HAP-1 (cell line): ENCODE data around the gene ITSN1.
A peak's percentile ranks its signal among the peaks of the same experiment; 100 is the strongest.
"Not testable (repeated sequence)": the region's sequence is repeated elsewhere in the genome, so short reads cannot be mapped to it uniquely, and the experiment has no call there.

ENCODE experiments used
- DNase-seq, 2 experiments: peaks; one replicate each; pipeline ENCODE4 v3.0.0-alpha.2; 2016 to 2020; ENCODE audit warnings: low spot score in 2 of 2
- H3K27me3 ChIP-seq: fragments of 250-450 bp; sonication (Bioruptor Pico); 2 replicates; pipeline ENCODE4 v1.5.1; 2020; ENCODE audit warnings: low read depth, mild to moderate bottlenecking, moderate library complexity
- H3K36me3 ChIP-seq: fragments of 250-450 bp; sonication (Bioruptor Pico); replicated peaks from 2 replicates; pipeline ENCODE4 v1.5.1; 2020; ENCODE audit warnings: mild to moderate bottlenecking
- H3K4me1 ChIP-seq: fragments of 250-450 bp; sonication (Bioruptor Pico); 2 replicates; pipeline ENCODE4 v1.5.1; 2020; ENCODE audit warnings: mild to moderate bottlenecking
- H3K4me3 ChIP-seq: fragments of 250-450 bp; sonication (Bioruptor Pico); 2 replicates; pipeline ENCODE4 v1.5.1; 2020; ENCODE audit warnings: mild to moderate bottlenecking, moderate library complexity
- H3K9me3 ChIP-seq: fragments of 250-450 bp; sonication (Bioruptor Pico); 2 replicates; pipeline ENCODE4 v1.5.1; 2020; ENCODE audit warnings: mild to moderate bottlenecking, moderate library complexity
- in situ Hi-C: fragments of 300-500 bp; cut with MboI; formaldehyde crosslinking; loops from 3 replicates; pipeline ENCODE4 v1.14.3; 2020; ENCODE audit warnings: low sequenced_read_pairs, inconsistent platforms, mixed read lengths

Gene ITSN1

GRCh38 chr21:33676666-33677065 is 34.4 kb downstream of the ITSN1 start:
- not testable (repeated sequence) for H3K36me3 ChIP-seq

DNA sequence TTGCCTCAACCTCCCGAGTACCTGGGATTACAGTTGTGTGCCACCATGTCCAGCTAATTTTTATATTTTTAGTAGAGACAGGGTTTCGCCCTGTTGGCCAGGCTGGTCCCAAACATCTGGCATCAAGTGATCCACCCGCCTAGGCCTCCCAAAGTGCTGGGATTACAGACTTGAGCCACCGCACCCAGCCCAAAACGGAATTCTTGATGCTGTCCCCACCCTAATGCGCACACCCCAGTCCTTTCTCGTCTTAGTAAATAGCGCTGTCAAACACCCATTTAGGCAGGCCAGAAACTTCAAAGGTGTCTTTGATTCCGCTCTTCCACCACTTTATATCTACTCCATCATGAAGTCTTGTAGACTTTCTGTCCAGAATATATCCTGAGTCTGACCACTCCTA is 35.1 kb downstream of the ITSN1 start:
- in situ Hi-C loops: no loop called here
- Histone ChIP-seq H3K4me1 (peaks cover 27% of the 10 kb centered on the region), H3K27me3 (no peaks in the 10 kb centered on the region), H3K4me3 (no peak overlapping the region), H3K9me3 (no peaks in the 10 kb centered on the region), H3K36me3 (no peaks in the 10 kb centered on the region)
- DNase-seq: no peak

More at GRCh38 chr21:33676666-33677065, 34.4 kb downstream of the ITSN1 start:
- DNase-seq, H3K4me3 ChIP-seq, in situ Hi-C loops, H3K9me3 ChIP-seq, H3K27me3 ChIP-seq: not testable (repeated sequence)
- peaks cover 25% of the 10 kb centered on the region for H3K4me1 ChIP-seq

DNA sequence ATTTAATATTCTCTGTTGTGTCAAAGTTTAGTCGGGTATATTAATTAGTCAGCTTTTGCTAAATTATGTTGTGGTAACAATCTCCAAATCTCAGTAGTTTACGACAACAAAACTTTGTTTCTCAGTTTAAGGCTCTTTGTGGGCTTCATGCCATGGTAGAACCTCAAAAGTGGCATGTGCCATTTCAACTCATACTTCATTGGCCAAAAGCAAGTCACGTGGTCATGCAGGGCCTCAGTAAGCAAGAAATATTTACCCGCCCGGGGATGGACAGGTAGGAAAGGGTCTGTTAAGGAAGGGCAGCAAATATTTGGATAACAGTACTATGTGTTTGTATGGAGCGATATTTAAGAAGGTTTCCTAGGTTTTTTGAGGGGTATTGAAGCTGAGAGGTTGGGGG is 38.6 kb downstream of the ITSN1 start:
- Histone ChIP-seq H3K4me1 (peaks cover 52% of the 10 kb centered on the region), H3K27me3 (no peaks in the 10 kb centered on the region)
- in situ Hi-C loops: no loop called here

GRCh38 chr21:33682992-33683627 is 40.8 kb downstream of the ITSN1 start:
- Histone ChIP-seq H3K4me3 (no peak overlapping the region), H3K36me3 (no peaks in the 10 kb centered on the region), H3K4me1 (peaks cover 65% of the 10 kb centered on the region), H3K9me3 (no peaks in the 10 kb centered on the region), H3K27me3 (no peaks in the 10 kb centered on the region)
- in situ Hi-C loops: no loop called here
- DNase-seq: no peak

More for the DNA sequence above, 38.6 kb downstream of the ITSN1 start:
- H3K4me3 ChIP-seq: no peak overlapping the region
- H3K36me3 ChIP-seq: no peaks in the 10 kb centered on the region
- H3K9me3 ChIP-seq: no peaks in the 10 kb centered on the region
- DNase-seq: no peak

- no peaks in the 10 kb centered on the region for H3K36me3 ChIP-seq
- H3K27me3 ChIP-seq: no peaks in the 10 kb centered on the region
- H3K9me3 ChIP-seq: no peaks in the 10 kb centered on the region
- in situ Hi-C loops: no loop called here
- peaks cover 58% of the 10 kb centered on the region for H3K4me1 ChIP-seq
- no peak overlapping the region for H3K4me3 ChIP-seq
- DNase-seq: no peak
Observed at GRCh38 chr21:33684068-33684467, 41.8 kb downstream of the ITSN1 start.

DNA sequence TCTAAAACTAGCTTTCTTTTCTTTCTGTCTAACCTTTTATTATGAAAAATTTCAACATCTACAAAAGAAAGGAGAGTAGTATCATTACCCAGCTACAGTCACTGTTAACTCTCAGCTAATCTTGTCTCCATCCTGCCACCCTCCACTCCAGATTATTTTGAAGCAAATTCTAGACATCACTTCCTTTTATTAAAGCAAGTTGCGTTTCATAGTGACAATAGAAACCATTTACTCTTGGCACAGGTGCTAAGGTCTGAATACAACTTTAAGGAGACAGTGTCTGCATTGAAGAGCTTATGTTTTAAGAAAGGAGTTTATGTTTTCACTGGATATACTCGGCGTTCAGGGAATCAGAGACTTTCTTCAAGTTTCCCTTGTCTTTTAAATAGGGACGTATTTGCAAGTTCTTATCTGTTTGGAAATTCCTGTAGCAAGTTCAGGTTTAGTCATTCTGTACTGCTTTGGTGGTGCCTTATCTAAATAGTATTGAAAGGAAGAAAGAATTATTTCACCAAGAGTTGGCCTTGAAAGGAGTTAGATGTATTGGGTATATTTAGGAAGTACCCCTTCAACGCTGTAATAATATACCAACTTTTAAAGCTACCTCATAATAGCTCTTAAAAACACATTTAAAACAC is 42.7 kb downstream of the ITSN1 start:
- no peak overlapping the region for H3K4me3 ChIP-seq
- H3K4me1 ChIP-seq: peaks cover 54% of the 10 kb centered on the region

GRCh38 chr21:33685613-33686197 is 43.4 kb downstream of the ITSN1 start:
- no peaks in the 10 kb centered on the region for H3K27me3 ChIP-seq
- in situ Hi-C loops: no loop called here
- no peaks in the 10 kb centered on the region for H3K36me3 ChIP-seq
- no peaks in the 10 kb centered on the region for H3K9me3 ChIP-seq
- DNase-seq: peak in 1 of 2 experiments; percentile 83
- H3K4me3 ChIP-seq: no peak overlapping the region
- H3K4me1 ChIP-seq: peaks cover 54% of the 10 kb centered on the region

More for the DNA sequence above, 42.7 kb downstream of the ITSN1 start:
- no peaks in the 10 kb centered on the region for H3K27me3 ChIP-seq
- H3K9me3 ChIP-seq: no peaks in the 10 kb centered on the region
- H3K36me3 ChIP-seq: no peaks in the 10 kb centered on the region
- DNase-seq: peak; percentile 67 to 100
- in situ Hi-C loops: no loop called here

GRCh38 chr21:33686386-33686785 is 44.1 kb downstream of the ITSN1 start:
- in situ Hi-C loops: no loop called here
- no peaks in the 10 kb centered on the region for H3K9me3 ChIP-seq
- DNase-seq: no peak
- peaks cover 51% of the 10 kb centered on the region for H3K4me1 ChIP-seq
- no peaks in the 10 kb centered on the region for H3K36me3 ChIP-seq
- no peak overlapping the region for H3K4me3 ChIP-seq
- no peaks in the 10 kb centered on the region for H3K27me3 ChIP-seq

- H3K4me1 ChIP-seq: peaks cover 47% of the 10 kb centered on the region
- in situ Hi-C loops: no loop called here
- H3K9me3 ChIP-seq: no peaks in the 10 kb centered on the region
- H3K4me3 ChIP-seq: no peak overlapping the region
- no peak for DNase-seq
- H3K27me3 ChIP-seq: no peaks in the 10 kb centered on the region
- no peaks in the 10 kb centered on the region for H3K36me3 ChIP-seq
Observed at GRCh38 chr21:33687634-33688033, 45.3 kb downstream of the ITSN1 start.

GRCh38 chr21:33688353-33688752 is 46.1 kb downstream of the ITSN1 start:
- in situ Hi-C loops: no loop called here
- Histone ChIP-seq H3K27me3 (no peaks in the 10 kb centered on the region), H3K9me3 (no peaks in the 10 kb centered on the region), H3K4me3 (no peak overlapping the region), H3K36me3 (no peaks in the 10 kb centered on the region), H3K4me1 (peaks cover 42% of the 10 kb centered on the region)
- DNase-seq: no peak

GRCh38 chr21:33690874-33691273 is 48.6 kb downstream of the ITSN1 start:
- Histone ChIP-seq H3K4me1 (peaks cover 32% of the 10 kb centered on the region), H3K4me3 (no peak overlapping the region), H3K36me3 (no peaks in the 10 kb centered on the region), H3K9me3 (no peaks in the 10 kb centered on the region), H3K27me3 (no peaks in the 10 kb centered on the region)
- DNase-seq: no peak
- in situ Hi-C loops: no loop called here

DNA sequence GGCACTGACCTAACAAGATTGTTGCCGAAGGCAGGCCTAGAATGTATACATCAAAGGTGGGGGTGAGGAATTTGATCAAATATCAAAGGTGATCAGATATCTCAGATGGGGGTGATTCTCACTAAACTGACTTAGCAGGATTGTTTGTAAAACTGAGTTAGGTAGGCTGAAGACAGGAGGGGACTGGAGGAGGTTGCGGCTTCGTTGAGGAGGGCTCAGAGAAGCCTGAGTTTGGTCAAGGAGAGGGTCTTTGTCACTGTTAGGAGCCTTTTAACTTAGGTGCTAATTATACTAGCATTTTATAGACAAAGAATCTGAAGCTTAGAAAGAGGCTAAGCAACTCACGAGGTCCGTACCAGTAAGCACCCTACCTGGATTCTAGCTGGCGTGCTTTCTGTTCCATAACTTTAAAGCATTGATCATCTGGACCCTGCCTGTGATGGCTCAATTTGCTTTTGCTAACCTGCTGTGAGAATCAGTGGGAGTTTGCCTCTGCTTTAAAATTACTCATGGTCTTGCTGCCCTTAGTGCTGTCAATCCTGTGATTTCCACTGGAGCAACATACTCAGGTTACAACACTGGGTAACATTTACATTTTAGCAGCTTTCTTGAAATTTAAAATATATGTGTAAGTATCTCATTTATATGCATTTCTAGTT is 49.8 kb downstream of the ITSN1 start:
- DNase-seq: no peak
- peaks cover 30% of the 10 kb centered on the region for H3K4me1 ChIP-seq
- H3K9me3 ChIP-seq: no peaks in the 10 kb centered on the region
- no peak overlapping the region for H3K4me3 ChIP-seq
- H3K36me3 ChIP-seq: no peaks in the 10 kb centered on the region
- in situ Hi-C loops: no loop called here
- no peaks in the 10 kb centered on the region for H3K27me3 ChIP-seq

- no peaks in the 10 kb centered on the region for H3K36me3 ChIP-seq
- no peak overlapping the region for H3K4me3 ChIP-seq
- in situ Hi-C loops: no loop called here
- H3K9me3 ChIP-seq: no peaks in the 10 kb centered on the region
- H3K27me3 ChIP-seq: no peaks in the 10 kb centered on the region
- peak in 1 of 2 experiments; percentile 58 for DNase-seq
- peaks cover 40% of the 10 kb centered on the region for H3K4me1 ChIP-seq
Observed at GRCh38 chr21:33695813-33696212, 53.5 kb downstream of the ITSN1 start.

DNA sequence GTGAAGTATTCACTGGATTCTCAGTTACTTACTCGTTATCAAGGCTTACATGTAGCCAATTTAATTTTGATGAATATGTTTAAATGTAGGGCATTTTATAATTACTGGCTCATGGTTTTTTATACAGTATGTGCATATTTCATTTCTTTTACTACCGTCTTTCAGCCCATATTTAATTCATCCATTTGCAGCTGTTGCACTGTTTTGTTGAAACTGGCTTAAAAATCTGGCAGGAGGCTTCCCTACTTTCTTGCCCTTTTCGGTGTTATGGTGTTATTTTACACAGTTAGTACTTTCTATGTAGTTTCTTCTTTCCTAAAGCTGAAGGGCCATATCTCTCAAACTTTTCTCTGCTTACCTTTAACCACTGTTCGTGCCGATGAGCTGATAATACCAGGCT is 54.2 kb downstream of the ITSN1 start:
- H3K9me3 ChIP-seq: no peaks in the 10 kb centered on the region
- DNase-seq: no peak
- in situ Hi-C loops: no loop called here

More for the DNA sequence above, 54.2 kb downstream of the ITSN1 start:
- Histone ChIP-seq H3K36me3 (no peaks in the 10 kb centered on the region), H3K4me3 (no peak overlapping the region), H3K4me1 (peaks cover 40% of the 10 kb centered on the region), H3K27me3 (no peaks in the 10 kb centered on the region)
